HepG2 (cell line): ENCODE measurements around the gene TBX21. TPM values are rescaled to one million over a fixed set of nuclear protein-coding genes. Genes with fewer than 3 reads are reported as not detected.
A peak's percentile ranks its signal among the peaks of the same experiment; 100 is the strongest.

Experiments
- ARID2 ChIP-seq: sonication (generic); formaldehyde crosslinking; IDR thresholded peaks from 2 replicates; pipeline ENCODE4 v1.8.1; 2022; ENCODE audit warnings: mild to moderate bottlenecking, missing genetic modification reagents, borderline replicate concordance
- ESRRA ChIP-seq: sonication (generic); formaldehyde crosslinking; IDR thresholded peaks from 2 replicates; pipeline ENCODE4 v1.5.1; 2020; ENCODE audit warnings: mild to moderate bottlenecking, low read depth, missing genetic modification reagents
- HMGA1 ChIP-seq: sonication (generic); formaldehyde crosslinking; conservative IDR thresholded peaks from 2 replicates; pipeline ENCODE4 v1.4.0; 2020; ENCODE audit warnings: missing genetic modification reagents
- MLXIP ChIP-seq: sonication (generic); formaldehyde crosslinking; IDR thresholded peaks from 2 replicates; pipeline ENCODE4 v1.9.0; 2021; ENCODE audit warnings: missing genetic modification reagents, borderline replicate concordance
- NCOA5 ChIP-seq: sonication (generic); formaldehyde crosslinking; IDR thresholded peaks from 2 replicates; pipeline ENCODE4 v1.4.0; 2020; ENCODE audit warnings: missing genetic modification reagents
- NFIC ChIP-seq: IDR thresholded peaks from 2 replicates; pipeline ENCODE4 v1.6.1; 2012; ENCODE audit warnings: mild to moderate bottlenecking, low read length, inconsistent platforms
- NFRKB ChIP-seq: fragments of 450-650 bp; IDR thresholded peaks from 2 replicates; pipeline ENCODE4 v1.6.1; 2017
- NR2F1 ChIP-seq, 2 experiments: fragments of 450-650 bp in 1 of 2; formaldehyde crosslinking in 1 of 2; IDR thresholded peaks; 2 replicates each; pipeline versions ENCODE4 v1.5.0 to v1.6.1; 2016 to 2020; ENCODE audit warnings: mild to moderate bottlenecking in 1 of 2, missing compliant biosample characterization in 1 of 2, missing genetic modification reagents in 1 of 2, moderate library complexity in 1 of 2
- PTBP1 ChIP-seq: fragments of 200-400 bp; formaldehyde crosslinking; IDR thresholded peaks from 2 replicates; pipeline ENCODE4 v1.6.1; 2018; ENCODE audit warnings: low read length, low read depth; ENCODE audit not compliant: poor library complexity, severe bottlenecking
- RBFOX2 ChIP-seq: fragments of 200-400 bp; formaldehyde crosslinking; IDR thresholded peaks from 2 replicates; pipeline ENCODE4 v1.6.1; 2017; ENCODE audit warnings: low read depth, mild to moderate bottlenecking, low read length
- SP140L ChIP-seq: sonication (generic); formaldehyde crosslinking; IDR thresholded peaks from 2 replicates; pipeline ENCODE4 v1.4.0; 2020; ENCODE audit warnings: missing genetic modification reagents, borderline replicate concordance
- SRF ChIP-seq: IDR thresholded peaks from 2 replicates; pipeline ENCODE4 v1.6.1; 2011; ENCODE audit warnings: mild to moderate bottlenecking, low read depth, low read length, moderate library complexity
- SRY ChIP-seq: sonication (generic); formaldehyde crosslinking; IDR thresholded peaks from 2 replicates; pipeline ENCODE4 v1.8.0; 2022; ENCODE audit warnings: mild to moderate bottlenecking, missing genetic modification reagents
- TBL1XR1 ChIP-seq: fragments of 150-350 bp; IDR thresholded peaks from 2 replicates; pipeline ENCODE4 v1.6.1; 2014; ENCODE audit warnings: borderline replicate concordance, low read length; ENCODE audit not compliant: partially characterized antibody
- WIZ ChIP-seq: sonication (generic); formaldehyde crosslinking; IDR thresholded peaks from 2 replicates; pipeline ENCODE4 v1.5.1; 2020; ENCODE audit warnings: mild to moderate bottlenecking, missing genetic modification reagents
- ZBTB46 ChIP-seq: sonication (generic); formaldehyde crosslinking; IDR thresholded peaks from 2 replicates; pipeline ENCODE4 v1.4.0; 2020; ENCODE audit warnings: mild to moderate bottlenecking, missing genetic modification reagents, borderline replicate concordance
- ZNF501 ChIP-seq: sonication (generic); formaldehyde crosslinking; IDR thresholded peaks from 2 replicates; pipeline ENCODE4 v1.5.1; 2020; ENCODE audit warnings: mild to moderate bottlenecking, moderate library complexity, missing genetic modification reagents
- ZNF510 ChIP-seq: sonication (generic); formaldehyde crosslinking; IDR thresholded peaks from 2 replicates; pipeline ENCODE4 v1.4.0; 2020; ENCODE audit warnings: low read depth, mild to moderate bottlenecking, missing genetic modification reagents
- polyA plus RNA-seq, 8 experiments: library from polyadenylated mRNA; depleted of rRNA in 3 of 8; stranded (reverse) in 7 of 8; unstranded in 1 of 8; fragments of >200 nt; fragmentation: Illumina TruSeq in 4 of 8; extraction: Trizol in 4 of 8; gene quantifications; 2 replicates each; pipeline versions ENCODE4 v1.2.1 to v1.2.3, GENCODE V29; 2011 to 2016; ENCODE audit warnings: low read depth in 4 of 8, missing spikeins in 1 of 8, mixed read lengths in 1 of 8; ENCODE audit not compliant: insufficient read depth in 1 of 8
- total RNA-seq, 5 experiments: library from RNA; depleted of rRNA; stranded (reverse); fragments of >200 nt; fragmentation: Illumina TruSeq; extraction: Trizol; gene quantifications; 2 replicates each; pipeline ENCODE4 v1.2.3, GENCODE V29; 2016; ENCODE audit warnings: low read depth in 1 of 5

TBX21 gene
- total and polyA plus RNA-seq, 2 of the 13 experiments (the other 11 are each of a cell fraction or from before 2014, with no cell fraction given) = not detected

- TF ChIP-seq ZBTB46 (CRISPR knock-in tag) (no peak), WIZ (no peak), ARID2 (no peak), TBL1XR1 (no peak), PTBP1 (no peak), NFIC (no peak), NCOA5 (CRISPR knock-in tag) (no peak), ZNF510 (CRISPR knock-in tag) (no peak), SRY (no peak), SRF (no peak), NR2F1 (CRISPR knock-in tag; IDR thresholded peaks at IDR 0.05) (no peak), ZNF501 (CRISPR knock-in tag) (no peak), MLXIP (CRISPR knock-in tag) (0 out of 2 replicates have a peak, but pooled peaks have one; percentile 34), RBFOX2 (0 out of 2 replicates have a peak, but pooled peaks have one; percentile 26), SP140L (CRISPR knock-in tag) (no peak), ESRRA (CRISPR knock-in tag) (no peak), HMGA1 (CRISPR knock-in tag) (no peak), NFRKB (no peak)
These were observed 39.1 kb upstream of the TBX21 start, which contains the start of gene TBKBP1 (continued) for GRCh38 chr17:47693731-47694580.
